PC-9 (cell line): ENCODE measurements around the gene ABHD4.

Source experiments
- CTCF ChIP-seq: fragments of 200-600 bp; sonication (generic); conservative IDR thresholded peaks from 2 replicates; pipeline ENCODE4 v1.6.1; 2017; ENCODE audit warnings: mixed run types, antibody characterized with exemption, mild to moderate bottlenecking, moderate library complexity
- EZH2 ChIP-seq: fragments of 200-600 bp; sonication (generic); IDR thresholded peaks from 2 replicates; pipeline ENCODE4 v1.8.0; 2017; ENCODE audit warnings: antibody characterized with exemption, low read depth

GRCh38 chr14:22580625-22581024 lies 17.5 kb upstream of the ABHD4 start:
- TF ChIP-seq CTCF (no peak), EZH2 (no peak)
